GM15510 (cell line): Measurements from ENCODE around the gene C12orf60.

Experiments used
- POLR2A ChIP-seq: IDR thresholded peaks from 3 replicates; pipeline ENCODE4 v1.6.1; 2011; ENCODE audit warnings: borderline replicate concordance; ENCODE audit not compliant: insufficient read length; ENCODE audit errors: extremely low read depth

Gene C12orf60

GRCh38 chr12:14810167-14810952 is 6.9 kb downstream of the C12orf60 start:
- TF ChIP-seq POLR2A = no peak

GRCh38 chr12:14810953-14811483 is 7.5 kb downstream of the C12orf60 start:
- TF ChIP-seq POLR2A = no peak

- TF ChIP-seq POLR2A = no peak
Observed at GRCh38 chr12:14811486-14811885, 8.0 kb downstream of the C12orf60 start.

- TF ChIP-seq POLR2A = no peak
Observed at GRCh38 chr12:14814014-14814413, 10.5 kb downstream of the C12orf60 start, which contains the start of gene SMCO3. Gene SMCO3, minus strand, starts transcription at chr12:14814182. Its CDS starts 7,502 bp downstream, at chr12:14806680.

GRCh38 chr12:14824012-14824634 is 20.7 kb downstream of the C12orf60 start:
- no peak for TF ChIP-seq POLR2A

- TF ChIP-seq POLR2A = no peak
Observed at GRCh38 chr12:14825256-14825655, 21.8 kb downstream of the C12orf60 start.

GRCh38 chr12:14826491-14826890 is 23.0 kb downstream of the C12orf60 start:
- no peak for TF ChIP-seq POLR2A

GRCh38 chr12:14827043-14827442 is 23.6 kb downstream of the C12orf60 start:
- TF ChIP-seq POLR2A = no peak

- no peak for TF ChIP-seq POLR2A
Observed at GRCh38 chr12:14828892-14829291, 25.4 kb downstream of the C12orf60 start.

GRCh38 chr12:14833336-14833735 is 29.9 kb downstream of the C12orf60 start:
- TF ChIP-seq POLR2A = no peak

- TF ChIP-seq POLR2A = no peak
Observed at GRCh38 chr12:14833952-14834351, 30.5 kb downstream of the C12orf60 start.

GRCh38 chr12:14834509-14834908 is 31.0 kb downstream of the C12orf60 start:
- no peak for TF ChIP-seq POLR2A

- no peak for TF ChIP-seq POLR2A
Observed at GRCh38 chr12:14836336-14837210, 33.1 kb downstream of the C12orf60 start.

- no peak for TF ChIP-seq POLR2A
Observed at GRCh38 chr12:14839262-14839661, 35.8 kb downstream of the C12orf60 start.

- no peak for TF ChIP-seq POLR2A
Observed at GRCh38 chr12:14840616-14841015, 37.1 kb downstream of the C12orf60 start.
